HCT116 (cell line): Measurements from ENCODE around the gene STAT6. TPM values are rescaled to one million over a fixed set of nuclear protein-coding genes. Genes with fewer than 3 reads are reported as not detected.

Experiments
- ATAC-seq: fragments of 200-7000 bp; cut with Tn5 transposase; 2 replicates; pipeline ENCODE4 v1.9.1; 2020; ENCODE audit warnings: mild to moderate bottlenecking, moderate library complexity
- BruUV-seq: library from RNA; stranded (reverse); fragments of 400-500 nt; replicated peaks from 2 replicates; lab custom pipeline; 2021; lab: Mats Ljungman, UMichigan
- CTCF ChIA-PET: fragments of 300-600 bp; sonication (Branson Sonifier 250); formaldehyde crosslinking; loops from one replicate; lab custom pipeline; 2021; ENCODE audit warnings: antibody characterized with exemption; lab: Charles Lee
- POLR2A ChIA-PET: fragments of 300-600, 350-600 bp; sonication (Branson Sonifier 250); formaldehyde crosslinking; loops from one replicate; lab custom pipeline; 2021; ENCODE audit warnings: antibody characterized with exemption; lab: Charles Lee
- RAD21 ChIA-PET, 2 experiments: fragments of 300-600 bp; sonication (Branson Sonifier 250); formaldehyde crosslinking; loops; one replicate each; lab custom pipeline; 2023; ENCODE audit warnings: low total read pairs in 2 of 2; ENCODE audit not compliant: uncharacterized antibody in 2 of 2, unreplicated experiment in 2 of 2, low non-redundant PET in 1 of 2; lab: Charles Lee
- DNase-seq: peaks from one replicate; pipeline ENCODE4 v3.0.0-alpha.2; 2010; ENCODE audit warnings: low read depth, low spot score
- H2AFZ ChIP-seq: fragments of 200-600 bp; shearing (Covaris generic), sonication (generic); 2 replicates; pipeline ENCODE4 v1.6.1; 2017; ENCODE audit warnings: low read depth, mixed run types, mixed read lengths, antibody characterized with exemption, low read length; ENCODE audit not compliant: poor library complexity, severe bottlenecking
- H3K27ac ChIP-seq: 2 replicates; pipeline ENCODE4 v1.5.1; 2012; ENCODE audit warnings: low read depth, low read length
- H3K27me3 ChIP-seq: fragments of 200-600 bp; sonication (generic); 2 replicates; pipeline ENCODE4 v1.6.1; 2016; ENCODE audit warnings: mixed run types, low read length, mixed read lengths; ENCODE audit not compliant: insufficient read depth
- H3K36me3 ChIP-seq, 2 experiments: fragments of 200-500 bp in 1 of 2; fragments of 200-600 bp in 1 of 2; sonication (Bioruptor generic) in 1 of 2; sonication (generic) in 1 of 2; 2 replicates each; pipeline versions ENCODE4 v1.5.1 to v1.6.1; 2014 to 2016; ENCODE audit warnings: low read length in 2 of 2, inconsistent platforms in 1 of 2, mixed read lengths in 1 of 2, mixed run types in 1 of 2; ENCODE audit not compliant: insufficient read depth in 2 of 2, control insufficient read depth in 1 of 2
- H3K4me1 ChIP-seq, 2 experiments: fragments of 200-600 bp in 1 of 2; sonication (generic) in 1 of 2; 2 replicates each; pipeline versions ENCODE4 v1.5.1 to v1.6.1; 2012 to 2017; ENCODE audit warnings: low read length in 2 of 2, inconsistent platforms in 1 of 2, mild to moderate bottlenecking in 1 of 2, mixed read lengths in 1 of 2, mixed run types in 1 of 2, moderate library complexity in 1 of 2; ENCODE audit not compliant: insufficient read depth in 2 of 2, control insufficient read depth in 1 of 2
- H3K4me2 ChIP-seq: fragments of 200-600 bp; sonication (generic); 2 replicates; pipeline ENCODE4 v1.6.1; 2017; ENCODE audit warnings: mixed run types, low read length, mixed read lengths
- H3K4me3 ChIP-seq, 2 experiments: fragments of 200-600 bp in 1 of 2; sonication (generic) in 1 of 2; replicated peaks in 1 of 2; 2 replicates each; pipeline ENCODE4 v1.5.1; 2011 to 2016; ENCODE audit warnings: low read length in 2 of 2, control low read depth in 1 of 2, low read depth in 1 of 2, mild to moderate bottlenecking in 1 of 2, mixed read lengths in 1 of 2, mixed run types in 1 of 2
- H3K79me2 ChIP-seq: fragments of 200-600 bp; sonication (generic); 2 replicates; pipeline ENCODE4 v1.6.1; 2017; ENCODE audit warnings: mild to moderate bottlenecking, mixed run types, low read length, moderate library complexity, mixed read lengths; ENCODE audit not compliant: insufficient read depth
- H3K9ac ChIP-seq: fragments of 200-600 bp; sonication (generic); 2 replicates; pipeline ENCODE4 v1.6.1; 2016; ENCODE audit warnings: low read length, mixed read lengths
- H3K9me2 ChIP-seq: fragments of 200-600 bp; sonication (generic), shearing (Covaris generic); 2 replicates; pipeline ENCODE4 v1.6.1; 2017; ENCODE audit warnings: mixed run types, mild to moderate bottlenecking, moderate library complexity; ENCODE audit not compliant: insufficient read depth
- H3K9me3 ChIP-seq, 2 experiments: fragments of 200-500 bp in 1 of 2; fragments of 200-600 bp in 1 of 2; sonication (Bioruptor generic) in 1 of 2; sonication (generic) in 1 of 2; 2 replicates each; pipeline ENCODE4 v1.6.1; 2014 to 2017; ENCODE audit warnings: low read length in 2 of 2, mixed read lengths in 2 of 2, inconsistent platforms in 1 of 2, low read depth in 1 of 2, mild to moderate bottlenecking in 1 of 2, mixed run types in 1 of 2, moderate library complexity in 1 of 2; ENCODE audit not compliant: control insufficient read depth in 1 of 2, insufficient read depth in 1 of 2
- H4K20me1 ChIP-seq: fragments of 200-600 bp; sonication (generic), shearing (Covaris generic); 2 replicates; pipeline ENCODE4 v1.6.1; 2017; ENCODE audit warnings: mixed run types, mild to moderate bottlenecking, moderate library complexity; ENCODE audit not compliant: insufficient read depth
- CBX3 ChIP-seq: IDR thresholded peaks from 2 replicates; pipeline ENCODE4 v1.6.1; 2012; ENCODE audit warnings: low read depth
- EZH2 ChIP-seq: fragments of 200-600 bp; sonication (generic); IDR thresholded peaks from 2 replicates; pipeline ENCODE4 v1.6.1; 2017; ENCODE audit warnings: antibody characterized with exemption, mixed run types
- EZH2phosphoT487 ChIP-seq: fragments of 200-600 bp; IDR thresholded peaks from 2 replicates; pipeline ENCODE4 v1.6.1; 2018; ENCODE audit warnings: antibody characterized with exemption, borderline replicate concordance
- FOSL1 ChIP-seq: IDR thresholded peaks from 2 replicates; pipeline ENCODE4 v1.6.1; 2012; ENCODE audit warnings: low read depth
- JUND ChIP-seq: IDR thresholded peaks from 2 replicates; pipeline ENCODE4 v1.6.1; 2012
- POLR2A ChIP-seq: IDR thresholded peaks from 2 replicates; pipeline ENCODE4 v1.7.0; 2011; ENCODE audit warnings: borderline replicate concordance; ENCODE audit not compliant: insufficient read depth, insufficient read length; ENCODE audit errors: extremely low read depth
- POLR2AphosphoS5 ChIP-seq: IDR thresholded peaks from 2 replicates; pipeline ENCODE4 v1.6.1; 2011; ENCODE audit warnings: mild to moderate bottlenecking, low read depth, low read length, moderate library complexity
- SIN3A ChIP-seq: IDR thresholded peaks from 2 replicates; pipeline ENCODE4 v1.6.1; 2012; ENCODE audit warnings: low read depth
- TCF7L2 ChIP-seq: IDR thresholded peaks from 2 replicates; pipeline ENCODE4 v1.7.0; 2011; ENCODE audit warnings: borderline replicate concordance, inconsistent platforms; ENCODE audit not compliant: insufficient read depth, insufficient read length; ENCODE audit errors: extremely low read depth
- ZNF274 ChIP-seq: fragments of 200-500 bp; sonication (Bioruptor generic); IDR thresholded peaks from 2 replicates; pipeline ENCODE4 v1.6.1; 2014; ENCODE audit warnings: mild to moderate bottlenecking, low read depth, low read length, inconsistent platforms
- intact Hi-C: fragments of 100-400 bp; cut with micrococcal nuclease; formaldehyde crosslinking; loops from 2 replicates; pipeline ENCODE4 v1.10.0; 2022
- total RNA-seq: library from RNA; stranded (reverse); gene quantifications from one replicate; pipeline ENCODE4 v1.2.1, GENCODE V29; 2021; ENCODE audit not compliant: unreplicated experiment
- TF ChIP-seq, protein P1 (sequence below): IDR thresholded peaks from 2 replicates; pipeline ENCODE4 v1.6.1; 2012
- TF ChIP-seq, protein P2 (sequence below): IDR thresholded peaks from 2 replicates; pipeline ENCODE4 v1.6.1; 2012

Gene STAT6
- total RNA-seq, 1 experiment from 2014 or later, result 78.5 TPM

DNA sequence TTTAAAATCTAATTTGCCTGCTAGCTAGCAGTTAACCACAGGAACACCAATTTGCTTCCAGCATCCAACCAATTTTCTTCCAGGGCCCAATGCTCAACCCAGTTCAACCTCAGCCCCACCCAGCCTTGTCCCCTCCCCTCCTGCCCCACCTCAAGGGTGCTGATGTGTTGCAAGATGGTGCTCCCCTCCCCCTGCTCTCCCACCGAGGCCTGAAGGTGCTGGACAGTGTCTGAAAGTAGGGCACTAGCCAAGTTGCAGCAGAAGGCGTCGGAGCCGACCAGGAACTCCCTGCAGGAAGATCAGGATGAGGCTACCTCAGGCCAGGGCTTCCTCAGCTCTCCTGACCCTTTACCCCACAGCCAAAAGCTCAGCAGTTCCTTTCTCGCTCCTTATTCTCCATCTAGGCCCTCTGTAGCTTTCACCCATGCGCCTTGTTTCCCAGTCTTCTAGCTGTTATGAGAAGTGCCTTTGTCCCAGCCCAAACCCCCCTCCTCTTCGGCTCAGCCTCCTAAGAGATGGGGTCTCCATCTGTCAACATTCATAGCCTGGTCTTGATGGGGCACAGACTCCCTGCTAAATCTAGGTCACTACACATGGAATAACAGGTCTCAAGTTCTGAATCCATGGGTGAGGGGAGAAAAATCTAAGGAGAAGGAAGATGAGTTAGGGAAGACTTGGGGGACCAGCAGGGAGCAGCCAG lies 3.6 kb downstream of the STAT6 start:
- peaks cover 15% of the 10 kb centered on the region for H3K79me2 ChIP-seq
- no peak overlapping the region for H2AFZ ChIP-seq
- CTCF ChIA-PET, result no interaction called here
- H3K27ac ChIP-seq, result no peak overlapping the region
- RAD21 ChIA-PET, result no interaction called here
- no peaks in the 10 kb centered on the region for H4K20me1 ChIP-seq
- H3K4me3 ChIP-seq, result no peak overlapping the region
- TF ChIP-seq, protein P1, sequence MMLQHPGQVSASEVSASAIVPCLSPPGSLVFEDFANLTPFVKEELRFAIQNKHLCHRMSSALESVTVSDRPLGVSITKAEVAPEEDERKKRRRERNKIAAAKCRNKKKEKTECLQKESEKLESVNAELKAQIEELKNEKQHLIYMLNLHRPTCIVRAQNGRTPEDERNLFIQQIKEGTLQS, result no peak
- TF ChIP-seq, protein P2, sequence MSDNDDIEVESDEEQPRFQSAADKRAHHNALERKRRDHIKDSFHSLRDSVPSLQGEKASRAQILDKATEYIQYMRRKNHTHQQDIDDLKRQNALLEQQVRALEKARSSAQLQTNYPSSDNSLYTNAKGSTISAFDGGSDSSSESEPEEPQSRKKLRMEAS, result no peak
- TF ChIP-seq POLR2A, result no peak
- no peak for TF ChIP-seq EZH2phosphoT487
- no peak for TF ChIP-seq FOSL1
- TF ChIP-seq JUND, result no peak
- TF ChIP-seq, all 23 proteins: peak for 0
- Histone ChIP-seq H3K27me3 (no peaks in the 10 kb centered on the region), H3K9ac (no peak overlapping the region), H3K9me3 (no peaks in the 10 kb centered on the region), H3K9me2 (no peaks in the 10 kb centered on the region), H3K36me3 (peaks cover 0 to 7% of the 10 kb centered on the region in 2 experiments; a peak in 1 of 4 replicates), H3K4me2 (no peak overlapping the region), H3K4me1 (peaks cover 10 to 36% of the 10 kb centered on the region in 2 experiments)
- POLR2A ChIA-PET, result interaction anchor here (1.4 to 1.6 kb wide), 2 partner anchors 9 to 13 kb away, joined by 3 read pairs; no protein-coding TSS in a partner anchor
- intact Hi-C loops, result no loop called here
- no TSS peak for BruUV-seq
- no peak for ATAC-seq
- no peak for DNase-seq

DNA sequence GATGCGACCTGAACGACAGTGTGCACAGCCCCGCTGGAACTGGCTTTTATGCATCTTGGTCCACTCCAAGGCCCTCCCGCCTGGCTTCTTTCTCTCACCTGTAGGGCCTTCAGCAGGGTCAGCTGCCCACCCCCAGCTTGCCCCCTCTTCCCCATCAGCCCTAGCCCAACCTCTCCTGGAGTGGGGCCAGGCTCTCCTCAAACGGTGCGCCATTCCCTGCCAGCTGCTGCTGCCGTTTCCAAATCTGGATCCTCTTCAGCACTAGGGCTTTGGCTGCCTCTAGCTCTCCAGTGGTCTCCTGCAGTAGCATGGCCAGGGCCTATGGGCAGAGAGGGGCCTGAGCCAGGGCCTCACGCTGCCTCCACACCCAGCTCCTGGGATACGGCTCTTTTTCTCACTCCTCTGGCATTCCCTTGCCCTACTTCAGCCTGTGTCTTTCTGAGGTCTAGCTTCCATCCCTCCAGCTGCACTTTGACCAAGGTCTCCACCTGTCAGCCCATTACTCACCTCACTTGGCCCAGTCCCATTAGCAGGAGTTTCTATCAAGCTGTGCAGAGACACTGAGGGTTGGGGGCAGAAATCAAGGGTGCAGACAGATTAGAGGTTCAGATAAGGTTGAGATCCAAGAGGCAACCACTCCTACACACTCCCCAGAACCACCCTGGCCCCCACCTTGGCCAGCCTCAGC lies 5.0 kb downstream of the STAT6 start:
- ChIA-PET POLR2A (interaction anchor here (1.1 to 1.6 kb wide), 3 partner anchors 8 to 14 kb away, joined by 3 read pairs; no protein-coding TSS in a partner anchor), RAD21 (no interaction called here), CTCF (no interaction called here)
- H4K20me1 ChIP-seq, result no peaks in the 10 kb centered on the region
- H3K4me3 ChIP-seq, result no peak overlapping the region
- intact Hi-C loops, result no loop called here
- no peak overlapping the region for H3K9ac ChIP-seq
- peaks cover 15% of the 10 kb centered on the region for H3K79me2 ChIP-seq
- ATAC-seq, result no peak
- peaks cover 0 to 7% of the 10 kb centered on the region in 2 experiments; a peak in 1 of 4 replicates for H3K36me3 ChIP-seq
- no peaks in the 10 kb centered on the region for H3K9me3 ChIP-seq
- no peak overlapping the region for H2AFZ ChIP-seq
- no TSS peak for BruUV-seq
- H3K4me2 ChIP-seq, result no peak overlapping the region
- H3K27ac ChIP-seq, result no peak overlapping the region
- no peaks in the 10 kb centered on the region for H3K9me2 ChIP-seq
- DNase-seq, result no peak
- H3K4me1 ChIP-seq, result peaks cover 18 to 35% of the 10 kb centered on the region in 2 experiments
- H3K27me3 ChIP-seq, result no peaks in the 10 kb centered on the region
- TF ChIP-seq, protein P1, result no peak
- TF ChIP-seq SIN3A (no peak), CBX3 (no peak), POLR2AphosphoS5 (no peak), FOSL1 (no peak), EZH2 (no peak), JUND (no peak), ZNF274 (no peak), TCF7L2 (no peak)
- TF ChIP-seq, protein P2, result no peak
